ENCODE measurements around the gene NBAS.

- TF ChIP-seq EZH2 (IDR thresholded peaks at IDR 0.05; ENCODE audit: insufficient read depth, poor library complexity, severe bottlenecking) (no peak), EZH2phosphoT487 (IDR thresholded peaks at IDR 0.05; ENCODE audit: insufficient read depth, low read depth) (no peak)
Measured at GRCh38 chr2:15225131-15225530, 336.0 kb downstream of the NBAS start.

All from GM23248 (cell line).